H9 (cell line): ENCODE results near the gene ZNF136. TPM values are rescaled to one million over a fixed set of nuclear protein-coding genes. Genes with fewer than 3 reads are reported as not detected.

Source experiments
- DNase-seq: peaks from one replicate; pipeline ENCODE4 v3.0.0-alpha.2; 2017
- H2AFZ ChIP-seq: one replicate; pipeline ENCODE4 v1.6.1; 2013; ENCODE audit warnings: mild to moderate bottlenecking, low read length, control low read depth, moderate library complexity
- H2AK5ac ChIP-seq: 2 replicates; pipeline ENCODE4 v1.6.1; 2013; ENCODE audit warnings: low read length, control low read depth, mixed read lengths; ENCODE audit not compliant: insufficient read length
- H2BK120ac ChIP-seq: one replicate; pipeline ENCODE4 v1.6.1; 2013; ENCODE audit warnings: low read depth, mild to moderate bottlenecking, low read length, control low read depth, inconsistent platforms; ENCODE audit not compliant: poor library complexity, severe bottlenecking
- H2BK12ac ChIP-seq: 2 replicates; pipeline ENCODE4 v1.6.1; 2013; ENCODE audit warnings: low read length, control low read depth, mixed read lengths, low read depth; ENCODE audit not compliant: insufficient read length
- H2BK15ac ChIP-seq: 2 replicates; pipeline ENCODE4 v1.6.1; 2013; ENCODE audit warnings: low read depth, low read length, control low read depth
- H2BK20ac ChIP-seq: one replicate; pipeline ENCODE4 v1.6.1; 2013; ENCODE audit warnings: low read depth, mild to moderate bottlenecking, low read length, control low read depth, inconsistent platforms; ENCODE audit not compliant: poor library complexity, severe bottlenecking
- H2BK5ac ChIP-seq: 2 replicates; pipeline ENCODE4 v1.6.1; 2013; ENCODE audit warnings: low read length, control low read depth, mixed read lengths; ENCODE audit not compliant: insufficient read length
- H3K14ac ChIP-seq: 2 replicates; pipeline ENCODE4 v1.6.1; 2013; ENCODE audit warnings: low read length, control low read depth; ENCODE audit not compliant: insufficient read depth
- H3K18ac ChIP-seq: 2 replicates; pipeline ENCODE4 v1.6.1; 2013; ENCODE audit warnings: low read depth, mild to moderate bottlenecking, mixed read lengths, low read length, control low read depth; ENCODE audit not compliant: insufficient read length
- H3K23ac ChIP-seq: 2 replicates; pipeline ENCODE4 v1.6.1; 2013; ENCODE audit warnings: low read length, control low read depth, mixed read lengths, low read depth; ENCODE audit not compliant: insufficient read length
- H3K23me2 ChIP-seq: 2 replicates; pipeline ENCODE4 v1.6.1; 2013; ENCODE audit warnings: low read depth, mild to moderate bottlenecking, mixed read lengths, low read length, control low read depth; ENCODE audit not compliant: insufficient read length, poor library complexity, severe bottlenecking
- H3K27ac ChIP-seq: 2 replicates; pipeline ENCODE4 v1.5.1; 2013; ENCODE audit warnings: low read length, control low read depth, mixed read lengths, low read depth; ENCODE audit not compliant: insufficient read length
- H3K27me3 ChIP-seq: 2 replicates; pipeline ENCODE4 v1.6.1; 2013; ENCODE audit warnings: low read length, control low read depth, inconsistent platforms; ENCODE audit not compliant: insufficient read depth
- H3K4ac ChIP-seq: 2 replicates; pipeline ENCODE4 v1.6.1; 2013; ENCODE audit warnings: low read depth, mild to moderate bottlenecking, control low read depth, inconsistent platforms, low read length, moderate library complexity
- H3K4me1 ChIP-seq: 2 replicates; pipeline ENCODE4 v1.6.1; 2013; ENCODE audit warnings: low read length, control low read depth, inconsistent platforms; ENCODE audit not compliant: insufficient read depth
- H3K4me2 ChIP-seq: 2 replicates; pipeline ENCODE4 v1.6.1; 2013; ENCODE audit warnings: low read length, control low read depth, mixed read lengths; ENCODE audit not compliant: insufficient read length, insufficient read depth
- H3K56ac ChIP-seq: 2 replicates; pipeline ENCODE4 v1.6.1; 2013; ENCODE audit warnings: low read depth, mild to moderate bottlenecking, mixed read lengths, low read length, control low read depth; ENCODE audit not compliant: insufficient read length
- H3K79me1 ChIP-seq: 2 replicates; pipeline ENCODE4 v1.6.1; 2013; ENCODE audit warnings: low read depth, mild to moderate bottlenecking, moderate library complexity, low read length, control low read depth, inconsistent platforms; ENCODE audit not compliant: insufficient read depth, poor library complexity, severe bottlenecking
- H3K79me2 ChIP-seq: 2 replicates; pipeline ENCODE4 v1.6.1; 2013; ENCODE audit warnings: low read length, control low read depth, inconsistent platforms; ENCODE audit not compliant: insufficient read depth
- H3K9ac ChIP-seq: 2 replicates; pipeline ENCODE4 v1.6.1; 2013; ENCODE audit warnings: low read length, control low read depth, mixed read lengths; ENCODE audit not compliant: insufficient read length; ENCODE audit errors: extremely low read depth
- H3K9me3 ChIP-seq: one replicate; pipeline ENCODE4 v1.6.1; 2013; ENCODE audit warnings: low read depth, low read length, inconsistent platforms; ENCODE audit not compliant: control insufficient read depth
- H3T11ph ChIP-seq: one replicate; pipeline ENCODE4 v1.6.1; 2013; ENCODE audit warnings: mild to moderate bottlenecking, low read length, control low read depth, inconsistent platforms
- H4K20me1 ChIP-seq: one replicate; pipeline ENCODE4 v1.6.1; 2013; ENCODE audit not compliant: control insufficient read depth, insufficient read length, insufficient read depth
- H4K5ac ChIP-seq: 2 replicates; pipeline ENCODE4 v1.6.1; 2013; ENCODE audit warnings: low read depth, mild to moderate bottlenecking, mixed read lengths, low read length, control low read depth; ENCODE audit not compliant: insufficient read length
- H4K8ac ChIP-seq: replicated peaks from 2 replicates; pipeline ENCODE4 v1.6.1; 2013; ENCODE audit warnings: low read length, control low read depth, mixed read lengths, low read depth; ENCODE audit not compliant: insufficient read length
- H4K91ac ChIP-seq: 2 replicates; pipeline ENCODE4 v1.6.1; 2013; ENCODE audit warnings: low read depth, mild to moderate bottlenecking, moderate library complexity, mixed read lengths, low read length, control low read depth; ENCODE audit not compliant: insufficient read length
- H3K27ac Mint-ChIP-seq, 3 experiments: 2 replicates in 2 of 3; 3 replicates in 1 of 3; pipeline ENCODE4 v1.8.0; 2020 to 2021; ENCODE audit warnings: mixed read lengths in 3 of 3, mild to moderate bottlenecking in 1 of 3, moderate library complexity in 1 of 3
- H3K27me3 Mint-ChIP-seq: 2 replicates; pipeline ENCODE4 v1.8.0; 2021; ENCODE audit warnings: low read depth, mild to moderate bottlenecking, moderate library complexity, mixed read lengths
- H3K36me3 Mint-ChIP-seq, 3 experiments: 2 replicates in 2 of 3; 3 replicates in 1 of 3; pipeline ENCODE4 v1.8.0; 2020 to 2021; ENCODE audit warnings: low read depth in 3 of 3, mixed read lengths in 3 of 3; ENCODE audit not compliant: insufficient read depth in 1 of 3
- H3K4me1 Mint-ChIP-seq, 2 experiments: 2 replicates each; pipeline ENCODE4 v1.8.0; 2020; ENCODE audit warnings: mixed read lengths in 2 of 2
- H3K4me3 Mint-ChIP-seq, 2 experiments: 2 replicates in 1 of 2; 3 replicates in 1 of 2; pipeline ENCODE4 v1.8.0; 2020 to 2021; ENCODE audit warnings: mild to moderate bottlenecking in 2 of 2, mixed read lengths in 2 of 2, moderate library complexity in 1 of 2
- H3K9me3 Mint-ChIP-seq, 2 experiments: 2 replicates in 1 of 2; 3 replicates in 1 of 2; pipeline ENCODE4 v1.8.0; 2020; ENCODE audit warnings: mild to moderate bottlenecking in 2 of 2, mixed read lengths in 2 of 2, moderate library complexity in 1 of 2
- CTCF ChIP-seq: fragments of 200-600 bp; sonication (generic); conservative IDR thresholded peaks from 3 replicates; pipeline ENCODE4 v1.8.0; 2021; ENCODE audit warnings: antibody characterized with exemption, mild to moderate bottlenecking
- WGBS: extraction: QIAGEN DNeasy Blood & Tissue Kit; methylation state at CpG from one replicate; pipeline ENCODE4 v1.1.7; 2013; ENCODE audit warnings: missing lambda C conversion rate, low lambda C conversion rate, mixed read lengths; ENCODE audit not compliant: insufficient read length; ENCODE audit errors: extremely low coverage; 5-methylcytosine and 5-hydroxymethylcytosine counted together
- total RNA-seq: library from RNA; stranded (reverse); gene quantifications from 2 replicates; pipeline ENCODE4 v1.2.1, GENCODE V29; 2021

The ZNF136 gene
- total RNA-seq, 1 experiment from 2014 or later, result 10.8 TPM

GRCh38 chr19:12202250-12202649, 39.4 kb downstream of the ZNF136 start:
- H3K4me2 ChIP-seq, result no peak overlapping the region
- H4K20me1 ChIP-seq, result no peaks in the 10 kb centered on the region
- Mint-ChIP-seq H3K9me3 (peaks cover 67 to 83% of the 10 kb centered on the region in 2 experiments), H3K27me3 (no peaks in the 10 kb centered on the region; the same call in 1 of the 2 replicates), H3K36me3 (peaks cover 23 to 35% (median 34%) of the 10 kb centered on the region in 3 experiments), H3K4me1 (no peaks in the 10 kb centered on the region), H3K4me3 (no peak overlapping the region), H3K27ac (0 out of 7 replicates have a peak overlapping the region, but pooled peaks of 1 of the 3 experiments have one; percentile 62)
- no peak overlapping the region for H4K5ac ChIP-seq
- H3K27me3 ChIP-seq, result no peaks in the 10 kb centered on the region
- no peaks in the 10 kb centered on the region for H3K4me1 ChIP-seq
- DNase-seq, result peak; percentile 31
- no peak overlapping the region for H2BK12ac ChIP-seq
- H2AK5ac ChIP-seq, result no peak overlapping the region
- H3K18ac ChIP-seq, result no peak overlapping the region
- no peak overlapping the region for H2BK20ac ChIP-seq
- WGBS, result no CpG with 5 or more reads among the region's 4 CpGs
- H3K9me3 ChIP-seq, result peaks cover 11% of the 10 kb centered on the region
- no peak overlapping the region for H3K9ac ChIP-seq
- H3K79me2 ChIP-seq, result no peaks in the 10 kb centered on the region
- H2BK5ac ChIP-seq, result no peak overlapping the region
- H2AFZ ChIP-seq, result no peak overlapping the region
- no peak overlapping the region for H3K14ac ChIP-seq
- H2BK120ac ChIP-seq, result no peak overlapping the region
- no peak overlapping the region for H2BK15ac ChIP-seq
- no peak overlapping the region for H3K56ac ChIP-seq
- H3K4ac ChIP-seq, result no peak overlapping the region
- no peak overlapping the region for H3T11ph ChIP-seq
- H3K27ac ChIP-seq, result no peak overlapping the region
- H3K79me1 ChIP-seq, result no peaks in the 10 kb centered on the region
- no peak overlapping the region for H4K8ac ChIP-seq
- no peak overlapping the region for H4K91ac ChIP-seq
- no peak overlapping the region for H3K23ac ChIP-seq
- no peaks in the 10 kb centered on the region for H3K23me2 ChIP-seq
- peak; percentile 69 for TF ChIP-seq CTCF
